SK-N-SH treated with all-trans-retinoic acid at 6 μM for 48 hours (cell line): Measurements from ENCODE around the gene LAMA2.

Experiments
- ATAC-seq: fragments of 200-7000 bp; cut with Tn5 transposase; 3 replicates; pipeline ENCODE4 v1.9.1; 2020; ENCODE audit warnings: mild to moderate bottlenecking, moderate library complexity
- ARNTL ChIP-seq: fragments of 450-650 bp; formaldehyde crosslinking; IDR thresholded peaks from 2 replicates; pipeline ENCODE4 v1.5.0; 2020; ENCODE audit warnings: low read depth, mild to moderate bottlenecking, moderate library complexity, borderline replicate concordance
- BACH2 ChIP-seq: fragments of 250-450 bp; sonication (Bioruptor Pico); IDR thresholded peaks from 2 replicates; pipeline ENCODE4 v1.9.0; 2021; ENCODE audit warnings: mild to moderate bottlenecking, borderline replicate concordance
- ESRRG ChIP-seq: fragments of 250-450 bp; sonication (Bioruptor Pico); IDR thresholded peaks from 2 replicates; pipeline ENCODE4 v1.6.1; 2021; ENCODE audit warnings: mild to moderate bottlenecking
- GLIS3 ChIP-seq: fragments of 250-450 bp; sonication (Bioruptor Pico); IDR thresholded peaks from 2 replicates; pipeline ENCODE4 v1.5.0; 2020; ENCODE audit warnings: mild to moderate bottlenecking, moderate library complexity
- ISL1 ChIP-seq: fragments of 250-450 bp; sonication (Bioruptor Pico); IDR thresholded peaks from 2 replicates; pipeline ENCODE4 v2.1.2; 2022; ENCODE audit warnings: mild to moderate bottlenecking, moderate library complexity
- OSR1 ChIP-seq: fragments of 250-450 bp; sonication (Bioruptor Pico); IDR thresholded peaks from 2 replicates; pipeline ENCODE4 v1.8.0; 2022; ENCODE audit warnings: moderate library complexity, mild to moderate bottlenecking, inconsistent platforms
- PPARA ChIP-seq: fragments of 250-450 bp; sonication (Bioruptor Pico); IDR thresholded peaks from 2 replicates; pipeline ENCODE4 v1.5.0; 2020; ENCODE audit warnings: mild to moderate bottlenecking, borderline replicate concordance
- RARB ChIP-seq: fragments of 250-450 bp; sonication (Bioruptor Pico); IDR thresholded peaks from 2 replicates; pipeline ENCODE4 v1.8.0; 2021; ENCODE audit warnings: mild to moderate bottlenecking, moderate library complexity
- TCF4 ChIP-seq: fragments of 250-450 bp; sonication (Bioruptor Pico); IDR thresholded peaks from 2 replicates; pipeline ENCODE4 v1.8.0; 2021; ENCODE audit warnings: mild to moderate bottlenecking, moderate library complexity, borderline replicate concordance
- TOX ChIP-seq: fragments of 250-450 bp; sonication (Bioruptor Pico); IDR thresholded peaks from 2 replicates; pipeline ENCODE4 v1.8.0; 2021; ENCODE audit warnings: mild to moderate bottlenecking, moderate library complexity, borderline replicate concordance
- ZC3H10 ChIP-seq: fragments of 250-450 bp; sonication (Bioruptor Pico); IDR thresholded peaks from 2 replicates; pipeline ENCODE4 v1.5.1; 2021; ENCODE audit warnings: mild to moderate bottlenecking, moderate library complexity
- ZFP3 ChIP-seq: fragments of 250-450 bp; sonication (Bioruptor Pico); IDR thresholded peaks from 2 replicates; pipeline ENCODE4 v1.5.0; 2020; ENCODE audit warnings: mild to moderate bottlenecking, moderate library complexity
- ZFP30 ChIP-seq: fragments of 450-650 bp; formaldehyde crosslinking; IDR thresholded peaks from 2 replicates; pipeline ENCODE4 v1.5.0; 2022; ENCODE audit warnings: mild to moderate bottlenecking, moderate library complexity
- ZNF565 ChIP-seq: fragments of 450-650 bp; formaldehyde crosslinking; conservative IDR thresholded peaks from 2 replicates; pipeline ENCODE4 v1.5.0; 2020; ENCODE audit warnings: low read depth, mild to moderate bottlenecking, moderate library complexity
- ZNF8 ChIP-seq: fragments of 450-650 bp; formaldehyde crosslinking; IDR thresholded peaks from 2 replicates; pipeline ENCODE4 v1.5.0; 2020; ENCODE audit warnings: mild to moderate bottlenecking, moderate library complexity
- TF ChIP-seq, protein P1 (sequence below): fragments of 250-450 bp; sonication (Bioruptor Pico); IDR thresholded peaks from 2 replicates; pipeline ENCODE4 v1.5.0; 2020; ENCODE audit warnings: mild to moderate bottlenecking, moderate library complexity
- TF ChIP-seq, protein P2 (sequence below): fragments of 250-450 bp; sonication (Bioruptor Pico); IDR thresholded peaks from 2 replicates; pipeline ENCODE4 v1.5.1; 2021; ENCODE audit warnings: mild to moderate bottlenecking, moderate library complexity
- TF ChIP-seq, protein P3 (sequence below): fragments of 250-450 bp; sonication (Bioruptor Pico); IDR thresholded peaks from 2 replicates; pipeline ENCODE4 v1.8.0; 2020; ENCODE audit warnings: mild to moderate bottlenecking, moderate library complexity, borderline replicate concordance
- TF ChIP-seq, protein P4 (sequence below): fragments of 250-450 bp; sonication (Bioruptor Pico); IDR thresholded peaks from 2 replicates; pipeline ENCODE4 v1.5.1; 2020; ENCODE audit warnings: low read depth, mild to moderate bottlenecking, moderate library complexity
- TF ChIP-seq, protein P5 (sequence below): fragments of 250-450 bp; sonication (Bioruptor Pico); IDR thresholded peaks from 2 replicates; pipeline ENCODE4 v1.8.0; 2021; ENCODE audit warnings: low read depth, mild to moderate bottlenecking, moderate library complexity, borderline replicate concordance

LAMA2 gene

DNA sequence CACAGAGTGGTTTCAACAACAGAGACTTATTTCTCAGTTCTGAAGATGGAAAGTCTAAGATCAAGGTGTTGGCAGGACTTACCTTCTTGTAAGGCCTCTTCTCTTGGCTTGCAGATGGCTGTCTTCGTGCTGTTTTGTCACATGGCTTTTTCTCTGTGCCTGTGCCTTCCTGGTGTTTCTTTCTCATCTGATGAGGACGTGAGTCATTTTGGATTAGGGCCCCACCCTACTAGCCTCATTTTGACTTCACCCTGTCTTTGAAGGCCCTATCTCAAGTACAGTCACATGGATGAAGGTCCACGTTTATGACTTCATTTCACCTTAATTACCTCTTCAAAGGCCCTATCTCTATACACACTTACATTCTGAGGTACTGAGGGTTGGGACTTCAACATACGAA is 41.4 kb upstream of the LAMA2 start:
- ATAC-seq, result no peak
- TF ChIP-seq, protein P1, sequence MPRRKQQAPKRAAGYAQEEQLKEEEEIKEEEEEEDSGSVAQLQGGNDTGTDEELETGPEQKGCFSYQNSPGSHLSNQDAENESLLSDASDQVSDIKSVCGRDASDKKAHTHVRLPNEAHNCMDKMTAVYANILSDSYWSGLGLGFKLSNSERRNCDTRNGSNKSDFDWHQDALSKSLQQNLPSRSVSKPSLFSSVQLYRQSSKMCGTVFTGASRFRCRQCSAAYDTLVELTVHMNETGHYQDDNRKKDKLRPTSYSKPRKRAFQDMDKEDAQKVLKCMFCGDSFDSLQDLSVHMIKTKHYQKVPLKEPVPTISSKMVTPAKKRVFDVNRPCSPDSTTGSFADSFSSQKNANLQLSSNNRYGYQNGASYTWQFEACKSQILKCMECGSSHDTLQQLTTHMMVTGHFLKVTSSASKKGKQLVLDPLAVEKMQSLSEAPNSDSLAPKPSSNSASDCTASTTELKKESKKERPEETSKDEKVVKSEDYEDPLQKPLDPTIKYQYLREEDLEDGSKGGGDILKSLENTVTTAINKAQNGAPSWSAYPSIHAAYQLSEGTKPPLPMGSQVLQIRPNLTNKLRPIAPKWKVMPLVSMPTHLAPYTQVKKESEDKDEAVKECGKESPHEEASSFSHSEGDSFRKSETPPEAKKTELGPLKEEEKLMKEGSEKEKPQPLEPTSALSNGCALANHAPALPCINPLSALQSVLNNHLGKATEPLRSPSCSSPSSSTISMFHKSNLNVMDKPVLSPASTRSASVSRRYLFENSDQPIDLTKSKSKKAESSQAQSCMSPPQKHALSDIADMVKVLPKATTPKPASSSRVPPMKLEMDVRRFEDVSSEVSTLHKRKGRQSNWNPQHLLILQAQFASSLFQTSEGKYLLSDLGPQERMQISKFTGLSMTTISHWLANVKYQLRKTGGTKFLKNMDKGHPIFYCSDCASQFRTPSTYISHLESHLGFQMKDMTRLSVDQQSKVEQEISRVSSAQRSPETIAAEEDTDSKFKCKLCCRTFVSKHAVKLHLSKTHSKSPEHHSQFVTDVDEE (CRISPR knock-in tag), result no peak
- TF ChIP-seq GLIS3 (CRISPR knock-in tag) (no peak), ESRRG (CRISPR knock-in tag) (no peak), RARB (CRISPR knock-in tag) (no peak), ARNTL (CRISPR knock-in tag) (no peak), PPARA (no peak), TOX (CRISPR knock-in tag) (no peak), OSR1 (no peak)
- TF ChIP-seq, protein P2, sequence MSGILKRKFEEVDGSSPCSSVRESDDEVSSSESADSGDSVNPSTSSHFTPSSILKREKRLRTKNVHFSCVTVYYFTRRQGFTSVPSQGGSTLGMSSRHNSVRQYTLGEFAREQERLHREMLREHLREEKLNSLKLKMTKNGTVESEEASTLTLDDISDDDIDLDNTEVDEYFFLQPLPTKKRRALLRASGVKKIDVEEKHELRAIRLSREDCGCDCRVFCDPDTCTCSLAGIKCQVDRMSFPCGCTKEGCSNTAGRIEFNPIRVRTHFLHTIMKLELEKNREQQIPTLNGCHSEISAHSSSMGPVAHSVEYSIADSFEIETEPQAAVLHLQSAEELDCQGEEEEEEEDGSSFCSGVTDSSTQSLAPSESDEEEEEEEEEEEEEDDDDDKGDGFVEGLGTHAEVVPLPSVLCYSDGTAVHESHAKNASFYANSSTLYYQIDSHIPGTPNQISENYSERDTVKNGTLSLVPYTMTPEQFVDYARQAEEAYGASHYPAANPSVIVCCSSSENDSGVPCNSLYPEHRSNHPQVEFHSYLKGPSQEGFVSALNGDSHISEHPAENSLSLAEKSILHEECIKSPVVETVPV (CRISPR knock-in tag), result no peak

DNA sequence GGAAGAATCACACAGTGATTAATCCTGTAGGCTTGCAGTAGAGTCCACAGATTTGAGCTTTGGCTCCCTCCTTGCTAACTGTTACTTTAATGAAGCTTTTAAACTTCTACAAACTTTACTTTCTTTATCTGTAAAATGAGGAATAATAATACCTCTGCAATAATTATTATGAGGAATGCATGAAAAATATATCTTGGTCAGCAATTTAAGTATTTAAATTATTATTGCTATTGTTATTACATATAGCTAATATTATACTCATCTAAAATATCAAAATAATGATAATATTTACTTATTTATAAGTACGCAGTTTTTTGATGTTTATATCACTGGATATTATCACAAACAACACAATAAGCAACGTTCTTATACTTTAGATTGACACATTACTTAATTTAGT is 38.3 kb upstream of the LAMA2 start:
- TF ChIP-seq, protein P2 (CRISPR knock-in tag), result no peak
- TF ChIP-seq, protein P3, sequence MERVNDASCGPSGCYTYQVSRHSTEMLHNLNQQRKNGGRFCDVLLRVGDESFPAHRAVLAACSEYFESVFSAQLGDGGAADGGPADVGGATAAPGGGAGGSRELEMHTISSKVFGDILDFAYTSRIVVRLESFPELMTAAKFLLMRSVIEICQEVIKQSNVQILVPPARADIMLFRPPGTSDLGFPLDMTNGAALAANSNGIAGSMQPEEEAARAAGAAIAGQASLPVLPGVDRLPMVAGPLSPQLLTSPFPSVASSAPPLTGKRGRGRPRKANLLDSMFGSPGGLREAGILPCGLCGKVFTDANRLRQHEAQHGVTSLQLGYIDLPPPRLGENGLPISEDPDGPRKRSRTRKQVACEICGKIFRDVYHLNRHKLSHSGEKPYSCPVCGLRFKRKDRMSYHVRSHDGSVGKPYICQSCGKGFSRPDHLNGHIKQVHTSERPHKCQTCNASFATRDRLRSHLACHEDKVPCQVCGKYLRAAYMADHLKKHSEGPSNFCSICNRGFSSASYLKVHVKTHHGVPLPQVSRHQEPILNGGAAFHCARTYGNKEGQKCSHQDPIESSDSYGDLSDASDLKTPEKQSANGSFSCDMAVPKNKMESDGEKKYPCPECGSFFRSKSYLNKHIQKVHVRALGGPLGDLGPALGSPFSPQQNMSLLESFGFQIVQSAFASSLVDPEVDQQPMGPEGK (CRISPR knock-in tag), result no peak
- no peak for TF ChIP-seq ARNTL (CRISPR knock-in tag)
- TF ChIP-seq, protein P4, sequence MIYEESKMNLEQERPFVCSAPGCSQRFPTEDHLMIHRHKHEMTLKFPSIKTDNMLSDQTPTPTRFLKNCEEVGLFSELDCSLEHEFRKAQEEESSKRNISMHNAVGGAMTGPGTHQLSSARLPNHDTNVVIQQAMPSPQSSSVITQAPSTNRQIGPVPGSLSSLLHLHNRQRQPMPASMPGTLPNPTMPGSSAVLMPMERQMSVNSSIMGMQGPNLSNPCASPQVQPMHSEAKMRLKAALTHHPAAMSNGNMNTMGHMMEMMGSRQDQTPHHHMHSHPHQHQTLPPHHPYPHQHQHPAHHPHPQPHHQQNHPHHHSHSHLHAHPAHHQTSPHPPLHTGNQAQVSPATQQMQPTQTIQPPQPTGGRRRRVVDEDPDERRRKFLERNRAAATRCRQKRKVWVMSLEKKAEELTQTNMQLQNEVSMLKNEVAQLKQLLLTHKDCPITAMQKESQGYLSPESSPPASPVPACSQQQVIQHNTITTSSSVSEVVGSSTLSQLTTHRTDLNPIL (CRISPR knock-in tag), result no peak
- no peak for TF ChIP-seq ISL1 (CRISPR knock-in tag)
- no peak for TF ChIP-seq OSR1
- TF ChIP-seq PPARA, result no peak
- TF ChIP-seq TOX (CRISPR knock-in tag), result no peak
- TF ChIP-seq, protein P5, sequence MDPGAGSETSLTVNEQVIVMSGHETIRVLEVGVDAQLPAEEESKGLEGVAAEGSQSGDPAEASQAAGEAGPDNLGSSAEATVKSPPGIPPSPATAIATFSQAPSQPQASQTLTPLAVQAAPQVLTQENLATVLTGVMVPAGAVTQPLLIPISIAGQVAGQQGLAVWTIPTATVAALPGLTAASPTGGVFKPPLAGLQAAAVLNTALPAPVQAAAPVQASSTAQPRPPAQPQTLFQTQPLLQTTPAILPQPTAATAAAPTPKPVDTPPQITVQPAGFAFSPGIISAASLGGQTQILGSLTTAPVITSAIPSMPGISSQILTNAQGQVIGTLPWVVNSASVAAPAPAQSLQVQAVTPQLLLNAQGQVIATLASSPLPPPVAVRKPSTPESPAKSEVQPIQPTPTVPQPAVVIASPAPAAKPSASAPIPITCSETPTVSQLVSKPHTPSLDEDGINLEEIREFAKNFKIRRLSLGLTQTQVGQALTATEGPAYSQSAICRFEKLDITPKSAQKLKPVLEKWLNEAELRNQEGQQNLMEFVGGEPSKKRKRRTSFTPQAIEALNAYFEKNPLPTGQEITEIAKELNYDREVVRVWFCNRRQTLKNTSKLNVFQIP (CRISPR knock-in tag), result no peak
- TF ChIP-seq BACH2 (CRISPR knock-in tag), result no peak
- no peak for TF ChIP-seq ZC3H10 (CRISPR knock-in tag)
- TF ChIP-seq ESRRG (CRISPR knock-in tag), result no peak
- TF ChIP-seq, protein P1 (CRISPR knock-in tag), result no peak
- TF ChIP-seq ZNF565, result no peak
- TF ChIP-seq ZFP3, result no peak
- no peak for TF ChIP-seq TCF4 (CRISPR knock-in tag)
- TF ChIP-seq ZNF8 (CRISPR knock-in tag), result no peak
- TF ChIP-seq RARB (CRISPR knock-in tag), result no peak
- TF ChIP-seq ZFP30 (CRISPR knock-in tag), result no peak
- ATAC-seq, result no peak
